MM.1S (cell line): ENCODE results near the gene CMIP.

Experiments
- DNase-seq: peaks from one replicate; pipeline ENCODE4 v3.0.0-alpha.2; 2015
- H2AFZ ChIP-seq: fragments of 300-600 bp; sonication (generic); 2 replicates; pipeline ENCODE4 v1.6.0; 2016; ENCODE audit warnings: antibody characterized with exemption, low read length
- H3F3A ChIP-seq: fragments of 300-600 bp; sonication (generic); 2 replicates; pipeline ENCODE4 v1.6.1; 2016; ENCODE audit warnings: mild to moderate bottlenecking, antibody characterized with exemption, low read length, moderate library complexity, mixed read lengths; ENCODE audit not compliant: insufficient read depth
- H3K27ac ChIP-seq: fragments of 300-600 bp; sonication (generic); 2 replicates; pipeline ENCODE4 v1.5.1; 2016; ENCODE audit warnings: mild to moderate bottlenecking, low read length
- H3K27me3 ChIP-seq: fragments of 300-600 bp; sonication (generic); replicated peaks from 2 replicates; pipeline ENCODE4 v1.6.0; 2016; ENCODE audit warnings: low read length; ENCODE audit not compliant: insufficient read depth
- H3K36me3 ChIP-seq: fragments of 300-600 bp; sonication (generic); replicated peaks from 2 replicates; pipeline ENCODE4 v1.6.1; 2016; ENCODE audit warnings: mild to moderate bottlenecking, low read length, mixed read lengths; ENCODE audit not compliant: insufficient read depth
- H3K4me1 ChIP-seq: fragments of 300-600 bp; sonication (generic); 2 replicates; pipeline ENCODE4 v1.6.1; 2016; ENCODE audit warnings: low read length, mixed read lengths
- H3K4me2 ChIP-seq: fragments of 300-600 bp; sonication (generic); 2 replicates; pipeline ENCODE4 v1.6.0; 2016; ENCODE audit warnings: low read depth, low read length
- H3K4me3 ChIP-seq: fragments of 300-600 bp; sonication (generic); 2 replicates; pipeline ENCODE4 v1.5.1; 2016; ENCODE audit warnings: low read length, mixed read lengths
- H3K79me2 ChIP-seq: fragments of 300-600 bp; sonication (generic); 2 replicates; pipeline ENCODE4 v1.6.1; 2016; ENCODE audit warnings: mixed run types, low read length, mixed read lengths
- H3K9ac ChIP-seq: fragments of 300-600 bp; sonication (generic); 2 replicates; pipeline ENCODE4 v1.6.1; 2016; ENCODE audit warnings: low read length, mixed read lengths
- H3K9me2 ChIP-seq: fragments of 300-600 bp; sonication (generic); replicated peaks from 2 replicates; pipeline ENCODE4 v1.6.1; 2016; ENCODE audit warnings: mild to moderate bottlenecking, low read length, mixed read lengths; ENCODE audit not compliant: insufficient read depth
- H3K9me3 ChIP-seq: fragments of 300-600 bp; sonication (generic); replicated peaks from 2 replicates; pipeline ENCODE4 v1.6.1; 2016; ENCODE audit warnings: mild to moderate bottlenecking, low read length, mixed read lengths; ENCODE audit not compliant: insufficient read depth
- H4K20me1 ChIP-seq: fragments of 300-600 bp; sonication (generic); 2 replicates; pipeline ENCODE4 v1.6.1; 2016; ENCODE audit warnings: mild to moderate bottlenecking, low read length, moderate library complexity, mixed read lengths; ENCODE audit not compliant: insufficient read depth
- CTCF ChIP-seq: fragments of 300-600 bp; sonication (generic); IDR thresholded peaks from 2 replicates; pipeline ENCODE4 v1.5.1; 2016; ENCODE audit warnings: antibody characterized with exemption, low read length, mixed read lengths
- EZH2 ChIP-seq: fragments of 300-600 bp; sonication (generic); optimal IDR thresholded peaks from 2 replicates; pipeline ENCODE3; 2017; ENCODE audit warnings: low read depth, mild to moderate bottlenecking, antibody characterized with exemption, low read length, mixed read lengths
- EZH2phosphoT487 ChIP-seq: fragments of 300-600 bp; sonication (generic); IDR thresholded peaks from 2 replicates; pipeline ENCODE4 v1.6.1; 2018; ENCODE audit warnings: antibody characterized with exemption, low read length

The CMIP gene

GRCh38 chr16:81618187-81618586 lies 173.6 kb downstream of the CMIP start:
- H3K36me3 ChIP-seq = no peaks in the 10 kb centered on the region

GRCh38 chr16:81618661-81619060 lies 174.1 kb downstream of the CMIP start:
- no peak overlapping the region for H2AFZ ChIP-seq
- H3K79me2 ChIP-seq = peaks cover 6% of the 10 kb centered on the region; the same call in 1 of the 2 replicates
- H3K9me3 ChIP-seq = no peaks in the 10 kb centered on the region
- peaks cover 23% of the 10 kb centered on the region for H3K4me1 ChIP-seq
- no peak overlapping the region for H3K9ac ChIP-seq
- TF ChIP-seq EZH2 = no peak
- no peak for TF ChIP-seq CTCF
- no peak for TF ChIP-seq EZH2phosphoT487
- H3K4me3 ChIP-seq = no peak overlapping the region
- H3K4me2 ChIP-seq = no peak overlapping the region
- H4K20me1 ChIP-seq = no peaks in the 10 kb centered on the region
- no peak overlapping the region for H3K27ac ChIP-seq
- peaks cover 13% of the 10 kb centered on the region for H3F3A ChIP-seq
- H3K27me3 ChIP-seq = no peaks in the 10 kb centered on the region
- no peaks in the 10 kb centered on the region for H3K9me2 ChIP-seq
- no peak for DNase-seq
- no peaks in the 10 kb centered on the region for H3K36me3 ChIP-seq

More at GRCh38 chr16:81618187-81618586, 173.6 kb downstream of the CMIP start:
- no peak overlapping the region for H3K9ac ChIP-seq
- peaks cover 13% of the 10 kb centered on the region for H3F3A ChIP-seq
- H4K20me1 ChIP-seq = no peaks in the 10 kb centered on the region
- H3K27ac ChIP-seq = no peak overlapping the region
- peaks cover 21% of the 10 kb centered on the region for H3K4me1 ChIP-seq
- no peak for DNase-seq
- no peaks in the 10 kb centered on the region for H3K27me3 ChIP-seq
- peaks cover 6% of the 10 kb centered on the region; the same call in 1 of the 2 replicates for H3K79me2 ChIP-seq
- H3K9me3 ChIP-seq = no peaks in the 10 kb centered on the region
- no peaks in the 10 kb centered on the region for H3K9me2 ChIP-seq
- H3K4me3 ChIP-seq = no peak overlapping the region
- H2AFZ ChIP-seq = no peak overlapping the region
- H3K4me2 ChIP-seq = no peak overlapping the region
- TF ChIP-seq CTCF = no peak
- TF ChIP-seq EZH2 = no peak
- TF ChIP-seq EZH2phosphoT487 = no peak

GRCh38 chr16:81620029-81620428 lies 175.4 kb downstream of the CMIP start:
- TF ChIP-seq CTCF (no peak), EZH2phosphoT487 (no peak), EZH2 (no peak)
- no peak overlapping the region for H3K4me2 ChIP-seq
- H3K4me3 ChIP-seq = no peak overlapping the region
- no peaks in the 10 kb centered on the region for H3K36me3 ChIP-seq
- H3K9ac ChIP-seq = no peak overlapping the region
- H3K4me1 ChIP-seq = peaks cover 26% of the 10 kb centered on the region
- H3F3A ChIP-seq = peaks cover 13% of the 10 kb centered on the region
- H3K27ac ChIP-seq = no peak overlapping the region
- DNase-seq = no peak
- no peaks in the 10 kb centered on the region for H3K9me2 ChIP-seq
- H4K20me1 ChIP-seq = no peaks in the 10 kb centered on the region
- H3K9me3 ChIP-seq = no peaks in the 10 kb centered on the region
- H2AFZ ChIP-seq = no peak overlapping the region
- peaks cover 6% of the 10 kb centered on the region; the same call in 1 of the 2 replicates for H3K79me2 ChIP-seq
- no peaks in the 10 kb centered on the region for H3K27me3 ChIP-seq
